GM12878 (cell line): ENCODE measurements around the gene ISOC2. TPM values are rescaled to one million over a fixed set of nuclear protein-coding genes. Genes with fewer than 3 reads are reported as not detected.

Source experiments
- ATF7 ChIP-seq: fragments of 450-650 bp; IDR thresholded peaks from 2 replicates; pipeline ENCODE4 v1.6.1; 2016; ENCODE audit warnings: low read depth, mild to moderate bottlenecking
- E4F1 ChIP-seq: fragments of 450-650 bp; IDR thresholded peaks from 2 replicates; pipeline ENCODE4 v1.6.1; 2018; ENCODE audit warnings: borderline replicate concordance, mild to moderate bottlenecking; ENCODE audit not compliant: partially characterized antibody
- MLLT1 ChIP-seq: fragments of 450-650 bp; IDR thresholded peaks from 2 replicates; pipeline ENCODE4 v1.6.1; 2016; ENCODE audit warnings: mild to moderate bottlenecking
- SKIL ChIP-seq: fragments of 450-650 bp; IDR thresholded peaks from 2 replicates; pipeline ENCODE4 v1.6.1; 2017; ENCODE audit warnings: mild to moderate bottlenecking, low read depth, inconsistent platforms; ENCODE audit not compliant: poor library complexity, severe bottlenecking
- SMARCA5 ChIP-seq: fragments of 450-650 bp; IDR thresholded peaks from 2 replicates; pipeline ENCODE4 v1.6.1; 2017; ENCODE audit warnings: mild to moderate bottlenecking
- ZBTB11 ChIP-seq: fragments of 450-650 bp; formaldehyde crosslinking; IDR thresholded peaks from 2 replicates; pipeline ENCODE4 v1.5.0; 2022; ENCODE audit warnings: mild to moderate bottlenecking, missing genetic modification characterization
- ZNF274 ChIP-seq: IDR thresholded peaks from one replicate; pipeline ENCODE4 v1.8.0; 2011; ENCODE audit not compliant: insufficient read length, insufficient read depth
- ZNF687 ChIP-seq: fragments of 450-650 bp; IDR thresholded peaks from 2 replicates; pipeline ENCODE4 v1.6.1; 2017; ENCODE audit warnings: mild to moderate bottlenecking, moderate library complexity
- polyA plus RNA-seq, 11 experiments: library from polyadenylated mRNA; depleted of rRNA in 4 of 11; unstranded in 6 of 11; stranded (reverse) in 5 of 11; fragments of >200 nt; fragmentation: Nextera tagmentation in 4 of 11; fragmentation: Illumina TruSeq in 1 of 11; extraction: Ambion mirVana in 4 of 11; extraction: Trizol in 1 of 11; gene quantifications; 1 replicate in 1 of 11; 2 replicates in 10 of 11; pipeline versions ENCODE4 v1.2.1 to v1.2.3, GENCODE V29; 2011 to 2016; ENCODE audit warnings: inconsistent platforms in 2 of 11, missing spikeins in 2 of 11, low read depth in 1 of 11
- total RNA-seq, 4 experiments: library from RNA; depleted of rRNA in 3 of 4; stranded (reverse); fragments of >200 nt in 3 of 4; fragmentation: Illumina TruSeq in 1 of 4; extraction: Trizol in 1 of 4; gene quantifications; 2 replicates each; pipeline versions ENCODE4 v1.2.1 to v1.2.3, GENCODE V29; 2013 to 2021

The ISOC2 gene
- total and polyA plus RNA-seq, 10 of the 15 experiments (the other 5 are each of a cell fraction or from before 2014, with no cell fraction given), result 0.72 to 238 (median 56.9) TPM

GRCh38 chr19:55459950-55460657 is 1.3 kb downstream of the ISOC2 start (continued):
- no peak for TF ChIP-seq ZNF687
- TF ChIP-seq E4F1, result no peak
- TF ChIP-seq MLLT1, result no peak
- no peak for TF ChIP-seq ATF7
- TF ChIP-seq ZNF274, result no peak
- TF ChIP-seq ZBTB11 (CRISPR knock-in tag), result no peak
- no peak for TF ChIP-seq SKIL
- no peak for TF ChIP-seq SMARCA5
